KMS-11 (cell line): Measurements from ENCODE around the gene MYZAP.

Experiments
- H2AFZ ChIP-seq: fragments of 200-600 bp; sonication (generic); 2 replicates; pipeline ENCODE4 v1.6.1; 2016; ENCODE audit warnings: antibody characterized with exemption, mixed run types, low read depth
- H3K27ac ChIP-seq: fragments of 200-600 bp; sonication (generic); 2 replicates; pipeline ENCODE4 v1.6.1; 2016; ENCODE audit warnings: mild to moderate bottlenecking, mixed run types
- H3K27me3 ChIP-seq: fragments of 200-600 bp; sonication (generic); 2 replicates; pipeline ENCODE4 v1.6.1; 2017; ENCODE audit warnings: mild to moderate bottlenecking, low read depth, mixed run types, moderate library complexity; ENCODE audit not compliant: insufficient read depth
- H3K36me3 ChIP-seq: fragments of 200-600 bp; sonication (generic); 2 replicates; pipeline ENCODE4 v1.6.1; 2017; ENCODE audit warnings: mild to moderate bottlenecking, mixed run types; ENCODE audit not compliant: insufficient read depth
- H3K4me1 ChIP-seq: fragments of 200-600 bp; sonication (generic); 2 replicates; pipeline ENCODE4 v1.6.1; 2016; ENCODE audit warnings: mild to moderate bottlenecking, low read depth, mixed run types; ENCODE audit not compliant: poor library complexity, severe bottlenecking
- H3K4me2 ChIP-seq: fragments of 200-600 bp; sonication (generic); 2 replicates; pipeline ENCODE4 v1.7.0; 2016; ENCODE audit warnings: mild to moderate bottlenecking, mixed run types
- H3K4me3 ChIP-seq: fragments of 200-600 bp; sonication (generic); IDR thresholded peaks from 2 replicates; pipeline ENCODE4 v1.6.1; 2017; ENCODE audit warnings: low read depth, low read length, mixed read lengths; ENCODE audit not compliant: insufficient read depth
- H3K79me2 ChIP-seq: fragments of 200-600 bp; sonication (generic); 2 replicates; pipeline ENCODE4 v1.6.1; 2016; ENCODE audit warnings: low read depth, mixed run types; ENCODE audit not compliant: insufficient read depth
- H3K9ac ChIP-seq: fragments of 200-600 bp; sonication (generic); 2 replicates; pipeline ENCODE4 v1.6.1; 2016; ENCODE audit warnings: mild to moderate bottlenecking, mixed run types
- H4K20me1 ChIP-seq: fragments of 200-600 bp; sonication (generic); 2 replicates; pipeline ENCODE4 v1.6.1; 2016; ENCODE audit warnings: mild to moderate bottlenecking, mixed run types; ENCODE audit not compliant: insufficient read depth
- TF ChIP-seq, protein P1 (sequence below): fragments of 200-600 bp; sonication (generic); conservative IDR thresholded peaks from 2 replicates; pipeline ENCODE4 v1.6.1; 2017; ENCODE audit warnings: low read depth, mild to moderate bottlenecking, antibody characterized with exemption, low read length, moderate library complexity, mixed read lengths

MYZAP gene

DNA sequence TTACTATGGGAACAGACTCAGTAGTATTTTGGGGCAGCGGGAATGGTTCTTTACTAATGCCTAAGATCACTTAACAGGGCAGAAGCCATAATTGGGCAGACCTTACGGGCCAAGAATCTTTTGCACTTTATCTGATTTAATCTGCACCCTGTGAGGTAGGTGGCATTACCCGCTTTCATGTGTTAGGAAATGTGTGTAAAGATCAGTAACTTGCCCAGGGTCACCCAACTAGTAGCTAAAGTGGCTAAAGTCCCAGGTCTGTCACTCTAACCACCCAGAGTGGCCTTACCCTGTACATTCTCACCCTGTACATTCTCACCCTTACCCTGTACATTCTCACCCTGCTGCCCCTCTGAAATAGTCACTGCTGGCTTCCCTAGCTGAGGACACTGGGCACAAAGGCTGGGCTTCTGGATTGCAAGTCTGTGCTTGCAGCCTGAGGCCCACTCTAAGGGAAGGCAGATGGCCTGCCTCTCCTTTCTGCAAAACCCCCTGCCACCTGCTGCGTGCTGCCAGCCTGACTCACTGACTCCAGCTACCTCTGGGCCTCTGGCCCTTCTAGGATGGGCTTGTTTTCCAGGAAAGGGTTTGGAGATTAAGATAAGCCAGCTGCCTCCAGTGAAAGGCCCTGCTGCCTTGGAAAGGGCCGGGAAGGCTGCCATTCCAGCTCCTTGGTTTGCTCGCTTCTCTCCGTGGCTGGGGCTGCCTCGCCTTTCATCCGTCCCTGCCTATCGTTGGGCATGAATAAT, 37.5 kb upstream of the MYZAP start:
- H3K9ac ChIP-seq, result no peak overlapping the region
- no peaks in the 10 kb centered on the region for H3K4me1 ChIP-seq
- H3K27ac ChIP-seq, result no peak overlapping the region

DNA sequence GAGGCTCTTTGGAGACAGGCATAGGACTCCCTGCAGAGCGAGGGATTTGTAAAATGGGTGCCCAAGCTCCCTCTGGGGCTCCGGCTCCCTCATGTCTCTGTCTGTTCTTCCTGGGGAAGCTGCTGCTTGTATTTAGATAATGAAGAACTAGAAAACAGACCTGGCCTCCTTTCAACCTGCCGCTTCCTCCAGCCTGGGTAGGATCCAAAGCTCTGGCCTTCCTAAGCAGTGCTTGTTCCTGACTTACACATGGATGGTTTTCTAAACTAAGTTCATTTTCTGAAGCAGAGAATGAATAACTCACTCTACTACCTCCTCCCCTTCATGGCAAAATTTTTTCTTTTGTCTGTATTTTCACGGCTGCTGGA, 36.9 kb upstream of the MYZAP start:
- Histone ChIP-seq H3K4me2 (no peak overlapping the region), H4K20me1 (no peaks in the 10 kb centered on the region), H3K9ac (no peak overlapping the region), H3K27me3 (no peaks in the 10 kb centered on the region), H3K4me3 (no peak overlapping the region), H3K27ac (no peak overlapping the region), H2AFZ (no peak overlapping the region), H3K36me3 (no peaks in the 10 kb centered on the region), H3K79me2 (no peaks in the 10 kb centered on the region), H3K4me1 (no peaks in the 10 kb centered on the region)
- TF ChIP-seq, protein P1, sequence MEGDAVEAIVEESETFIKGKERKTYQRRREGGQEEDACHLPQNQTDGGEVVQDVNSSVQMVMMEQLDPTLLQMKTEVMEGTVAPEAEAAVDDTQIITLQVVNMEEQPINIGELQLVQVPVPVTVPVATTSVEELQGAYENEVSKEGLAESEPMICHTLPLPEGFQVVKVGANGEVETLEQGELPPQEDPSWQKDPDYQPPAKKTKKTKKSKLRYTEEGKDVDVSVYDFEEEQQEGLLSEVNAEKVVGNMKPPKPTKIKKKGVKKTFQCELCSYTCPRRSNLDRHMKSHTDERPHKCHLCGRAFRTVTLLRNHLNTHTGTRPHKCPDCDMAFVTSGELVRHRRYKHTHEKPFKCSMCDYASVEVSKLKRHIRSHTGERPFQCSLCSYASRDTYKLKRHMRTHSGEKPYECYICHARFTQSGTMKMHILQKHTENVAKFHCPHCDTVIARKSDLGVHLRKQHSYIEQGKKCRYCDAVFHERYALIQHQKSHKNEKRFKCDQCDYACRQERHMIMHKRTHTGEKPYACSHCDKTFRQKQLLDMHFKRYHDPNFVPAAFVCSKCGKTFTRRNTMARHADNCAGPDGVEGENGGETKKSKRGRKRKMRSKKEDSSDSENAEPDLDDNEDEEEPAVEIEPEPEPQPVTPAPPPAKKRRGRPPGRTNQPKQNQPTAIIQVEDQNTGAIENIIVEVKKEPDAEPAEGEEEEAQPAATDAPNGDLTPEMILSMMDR, result no peak

More for the DNA sequence above, 37.5 kb upstream of the MYZAP start:
- Histone ChIP-seq H3K79me2 (no peaks in the 10 kb centered on the region), H4K20me1 (no peaks in the 10 kb centered on the region), H3K4me3 (no peak overlapping the region), H3K36me3 (no peaks in the 10 kb centered on the region), H3K27me3 (no peaks in the 10 kb centered on the region), H2AFZ (no peak overlapping the region), H3K4me2 (no peak overlapping the region)
- TF ChIP-seq, protein P1, result no peak

DNA sequence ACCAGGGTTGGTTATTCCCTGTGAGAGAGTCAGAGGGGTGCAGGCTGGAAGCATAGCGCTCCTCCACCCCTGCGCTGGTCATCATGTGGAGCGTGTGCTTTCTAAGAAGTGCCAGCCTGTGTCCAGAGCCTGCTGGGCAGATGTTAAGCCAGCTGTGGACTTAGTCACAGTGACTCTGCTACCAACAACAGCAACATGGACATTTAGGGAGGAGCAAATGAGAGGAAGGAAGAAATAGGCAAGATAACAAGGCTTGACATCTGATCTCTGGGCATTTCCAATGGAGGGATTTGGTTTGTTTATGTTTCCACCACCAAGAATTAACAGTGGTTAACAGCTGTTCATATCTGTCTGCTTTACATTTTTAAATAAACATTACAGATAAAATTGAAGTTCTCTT, 36.4 kb upstream of the MYZAP start:
- H3K27ac ChIP-seq, result no peak overlapping the region
- H3K9ac ChIP-seq, result no peak overlapping the region
- H4K20me1 ChIP-seq, result no peaks in the 10 kb centered on the region

DNA sequence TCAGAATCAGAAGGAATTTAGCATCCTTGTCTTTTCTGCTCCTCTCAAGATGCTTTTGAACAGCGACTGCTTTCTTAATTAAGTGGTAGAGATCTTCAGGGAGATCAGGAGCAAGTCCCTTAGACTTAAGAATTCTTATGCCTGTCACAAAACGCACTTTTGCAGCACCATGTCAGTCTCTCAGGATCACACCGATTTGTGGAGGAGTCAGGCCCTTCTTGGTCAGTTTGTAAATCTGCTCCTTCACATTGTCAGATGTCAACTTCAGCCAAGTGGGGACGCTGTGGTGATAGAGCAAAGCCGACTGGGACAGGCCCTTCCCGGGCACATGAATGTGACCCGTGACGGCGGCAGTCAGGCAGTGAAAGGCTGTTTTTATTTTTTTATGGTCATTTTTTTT, 35.7 kb upstream of the MYZAP start:
- TF ChIP-seq, protein P1, result no peak
- Histone ChIP-seq H3K4me2 (no peak overlapping the region), H4K20me1 (no peaks in the 10 kb centered on the region), H3K36me3 (no peaks in the 10 kb centered on the region), H3K79me2 (no peaks in the 10 kb centered on the region), H3K4me1 (no peaks in the 10 kb centered on the region), H3K27ac (no peak overlapping the region), H3K27me3 (no peaks in the 10 kb centered on the region), H3K4me3 (no peak overlapping the region), H3K9ac (no peak overlapping the region), H2AFZ (no peak overlapping the region)

More for the DNA sequence above, 36.4 kb upstream of the MYZAP start:
- H3K27me3 ChIP-seq, result no peaks in the 10 kb centered on the region
- no peak overlapping the region for H3K4me3 ChIP-seq
- no peaks in the 10 kb centered on the region for H3K36me3 ChIP-seq
- H3K4me1 ChIP-seq, result no peaks in the 10 kb centered on the region
- no peak overlapping the region for H2AFZ ChIP-seq
- no peak overlapping the region for H3K4me2 ChIP-seq
- TF ChIP-seq, protein P1, result no peak
- no peaks in the 10 kb centered on the region for H3K79me2 ChIP-seq
